Measurements from ENCODE around the gene SEMA5B.

SEMA5B gene

GRCh38 chr3:122991236-122991985 lies 36.2 kb downstream of the SEMA5B start:
- no peak for DNase-seq

GRCh38 chr3:122989856-122990575 lies 37.5 kb downstream of the SEMA5B start:
- no peak for DNase-seq

- no peak for DNase-seq
Measured at GRCh38 chr3:122988508-122988907, 39.1 kb downstream of the SEMA5B start.

GRCh38 chr3:122987736-122988319 lies 39.7 kb downstream of the SEMA5B start:
- peak; percentile 18 for DNase-seq

GRCh38 chr3:122987231-122987630 lies 40.3 kb downstream of the SEMA5B start:
- DNase-seq: no peak

GRCh38 chr3:122986693-122987179 lies 40.8 kb downstream of the SEMA5B start:
- no peak for DNase-seq

GRCh38 chr3:122985539-122985938 lies 42.0 kb downstream of the SEMA5B start:
- no peak for DNase-seq

GRCh38 chr3:122984650-122985049 lies 42.9 kb downstream of the SEMA5B start:
- no peak for DNase-seq

- DNase-seq: no peak
Measured at GRCh38 chr3:122984007-122984406, 43.6 kb downstream of the SEMA5B start.

GRCh38 chr3:122982216-122983185 lies 45.1 kb downstream of the SEMA5B start:
- no peak for DNase-seq

- no peak for DNase-seq
Measured at GRCh38 chr3:122979211-122979610, 48.4 kb downstream of the SEMA5B start.

- no peak for DNase-seq
Measured at GRCh38 chr3:122978569-122978968, 49.0 kb downstream of the SEMA5B start.

- no peak for DNase-seq
Measured at GRCh38 chr3:122977746-122978466, 49.7 kb downstream of the SEMA5B start.

GRCh38 chr3:122975924-122976293 lies 51.7 kb downstream of the SEMA5B start:
- no peak for DNase-seq

- peak; percentile 3 for DNase-seq
Measured at GRCh38 chr3:122975163-122975923, 52.2 kb downstream of the SEMA5B start.

GRCh38 chr3:122974764-122975162 lies 52.8 kb downstream of the SEMA5B start:
- peak; percentile 6 for DNase-seq

- no peak for DNase-seq
Measured at GRCh38 chr3:122973893-122974615, 53.5 kb downstream of the SEMA5B start.

- no peak for DNase-seq
Measured at GRCh38 chr3:122972141-122972540, 55.4 kb downstream of the SEMA5B start.

GRCh38 chr3:122969585-122970469 lies 57.7 kb downstream of the SEMA5B start:
- DNase-seq: no peak

Measured in OCI-M1 (cell line).